Measurements from ENCODE around the gene KRT13.

KRT13 gene

GRCh38 chr17:41539071-41539492 lies 33.7 kb upstream of the KRT13 start:
- Histone ChIP-seq H3K27ac (peak overlapping the region in 3 of 21 experiments; percentile 4 to 63 (median 17)), H3K4me3 (no peak overlapping the region)

- peak overlapping the region in 3 of 21 experiments; percentile 4 to 63 (median 17) for H3K27ac ChIP-seq
- no peak overlapping the region for H3K4me3 ChIP-seq
Measured at GRCh38 chr17:41538565-41538991, 33.2 kb upstream of the KRT13 start.

- peak overlapping the region in 2 of 21 experiments; percentile 22 to 63 for H3K27ac ChIP-seq
Measured at GRCh38 chr17:41537990-41538389, 32.6 kb upstream of the KRT13 start.

GRCh38 chr17:41537614-41537954 lies 32.2 kb upstream of the KRT13 start:
- H3K27ac ChIP-seq: peak overlapping the region in 2 of 21 experiments; percentile 22 to 63

More at GRCh38 chr17:41537990-41538389, 32.6 kb upstream of the KRT13 start:
- no peak overlapping the region for H3K4me3 ChIP-seq

GRCh38 chr17:41536741-41537613 lies 31.6 kb upstream of the KRT13 start:
- H3K27ac ChIP-seq: peak overlapping the region in 2 of 21 experiments; percentile 22 to 63
- no peak overlapping the region for H3K4me3 ChIP-seq

More at GRCh38 chr17:41537614-41537954, 32.2 kb upstream of the KRT13 start:
- H3K4me3 ChIP-seq: no peak overlapping the region

GRCh38 chr17:41535764-41536481 lies 30.5 kb upstream of the KRT13 start:
- Histone ChIP-seq H3K27ac (no peak overlapping the region), H3K4me3 (no peak overlapping the region)

GRCh38 chr17:41534899-41535546 lies 29.6 kb upstream of the KRT13 start:
- no peak overlapping the region for H3K4me3 ChIP-seq
- no peak overlapping the region for H3K27ac ChIP-seq

GRCh38 chr17:41533613-41534012 lies 28.2 kb upstream of the KRT13 start:
- no peak overlapping the region for H3K27ac ChIP-seq
- H3K4me3 ChIP-seq: no peak overlapping the region

GRCh38 chr17:41532947-41533570 lies 27.6 kb upstream of the KRT13 start:
- no peak overlapping the region for H3K4me3 ChIP-seq
- H3K27ac ChIP-seq: no peak overlapping the region

GRCh38 chr17:41531993-41532392 lies 26.6 kb upstream of the KRT13 start:
- Histone ChIP-seq H3K4me3 (no peak overlapping the region), H3K27ac (no peak overlapping the region)

GRCh38 chr17:41530062-41531048 lies 24.9 kb upstream of the KRT13 start:
- peak overlapping the region in 3 of 21 experiments; percentile 8 to 38 (median 31) for H3K27ac ChIP-seq

GRCh38 chr17:41529491-41529915 lies 24.1 kb upstream of the KRT13 start:
- Histone ChIP-seq H3K4me3 (no peak overlapping the region), H3K27ac (peak overlapping the region in 3 of 21 experiments; percentile 8 to 38 (median 31))

More at GRCh38 chr17:41530062-41531048, 24.9 kb upstream of the KRT13 start:
- H3K4me3 ChIP-seq: no peak overlapping the region

GRCh38 chr17:41528959-41529353 lies 23.5 kb upstream of the KRT13 start:
- peak overlapping the region in 2 of 21 experiments; percentile 17 to 31 for H3K27ac ChIP-seq
- no peak overlapping the region for H3K4me3 ChIP-seq

GRCh38 chr17:41527063-41528023 lies 21.9 kb upstream of the KRT13 start:
- peak overlapping the region in 7 of 21 experiments; percentile 13 to 65 (median 35) for H3K27ac ChIP-seq

GRCh38 chr17:41524261-41524660 lies 18.8 kb upstream of the KRT13 start:
- Histone ChIP-seq H3K27ac (no peak overlapping the region), H3K4me3 (no peak overlapping the region)

More at GRCh38 chr17:41527063-41528023, 21.9 kb upstream of the KRT13 start:
- peak overlapping the region in 3 of 7 experiments; percentile 0 to 16 (median 1) for H3K4me3 ChIP-seq

- Histone ChIP-seq H3K27ac (no peak overlapping the region), H3K4me3 (no peak overlapping the region)
Measured at GRCh38 chr17:41523787-41524186, 18.4 kb upstream of the KRT13 start.

GRCh38 chr17:41523225-41523593 lies 17.8 kb upstream of the KRT13 start:
- H3K27ac ChIP-seq: no peak overlapping the region
- no peak overlapping the region for H3K4me3 ChIP-seq
